ENCODE results near the gene DUS2. TPM values are rescaled to one million over a fixed set of nuclear protein-coding genes. Genes with fewer than 3 reads are reported as not detected.

The DUS2 gene
- total and polyA plus RNA-seq, 2 of the 8 experiments (the other 6 are each of a cell fraction or from before 2014, with no cell fraction given) = 17.2 to 27.0 TPM

GRCh38 chr16:68085259-68086071, 62.4 kb downstream of the DUS2 start, which contains the start of gene NFATC3 (continued):
- TF ChIP-seq ATF3 (IDR thresholded peaks at IDR 0.05; ENCODE audit: insufficient read depth, low read depth, low read length) (no peak), CEBPB (IDR thresholded peaks at IDR 0.05; ENCODE audit: low read depth, low read length) (no peak), TEAD4 (IDR thresholded peaks at IDR 0.05; ENCODE audit: low read depth, low read length) (no peak), CREB1 (IDR thresholded peaks at IDR 0.05) (0 out of 2 replicates have a peak, but pooled peaks have one; percentile 8), BACH1 (IDR thresholded peaks at IDR 0.05; ENCODE audit: low read length) (0 out of 2 replicates have a peak, but pooled peaks have one; percentile 9), POU5F1 (IDR thresholded peaks at IDR 0.05; ENCODE audit: low read depth, low read length) (no peak), SIN3A (conservative IDR thresholded peaks at IDR 0.05 in 1 of 2, IDR thresholded peaks at IDR 0.05 in 1 of 2; ENCODE audit: low read depth in 1 of 2, low read length in 2 of 2) (peak in 1 of 2 experiments; percentile 35; a peak in 1 of 4 replicates), EP300 (IDR thresholded peaks at IDR 0.05; ENCODE audit: borderline replicate concordance in 1 of 2, low read depth in 2 of 2, low read length in 2 of 2) (no peak), RBBP5 (IDR thresholded peaks at IDR 0.05; ENCODE audit: borderline replicate concordance, low read depth, low read length) (peak; percentile 88), CHD1 (IDR thresholded peaks at IDR 0.05; ENCODE audit: low read depth, low read length) (no peak), NRF1 (IDR thresholded peaks at IDR 0.05; ENCODE audit: low read depth, low read length) (no peak), PHF8 (conservative IDR thresholded peaks at IDR 0.05; ENCODE audit: low read depth, low read length) (peak; percentile 57; the same call in 1 of the 2 replicates), GABPA (IDR thresholded peaks at IDR 0.05; ENCODE audit: borderline replicate concordance, insufficient read depth, low read length) (no peak), TAF1 (IDR thresholded peaks at IDR 0.05; ENCODE audit: low read depth, low read length) (peak; percentile 68), CBX5 (IDR thresholded peaks at IDR 0.05; ENCODE audit: low read depth, low read length) (no peak), POLR2A (IDR thresholded peaks at IDR 0.05; ENCODE audit: control extremely low read depth in 1 of 2, low read depth in 2 of 2, low read length in 2 of 2) (peak in 1 of 2 experiments; percentile 44; a peak in 1 of 3 replicates), JUND (IDR thresholded peaks at IDR 0.05; ENCODE audit: low read length) (no peak), RFX5 (IDR thresholded peaks at IDR 0.05; ENCODE audit: borderline replicate concordance, low read depth, low read length) (no peak), BRCA1 (IDR thresholded peaks at IDR 0.05; ENCODE audit: low read depth, low read length) (peak; percentile 84), ASH2L (IDR thresholded peaks at IDR 0.05; ENCODE audit: low read length) (peak; percentile 76), KDM4A (IDR thresholded peaks at IDR 0.05; ENCODE audit: low read depth, low read length, severe bottlenecking) (peak; percentile 85)

Measured in H1 (cell line).